Measurements from ENCODE around the gene DNAJC28. TPM values are rescaled to one million over a fixed set of nuclear protein-coding genes. Genes with fewer than 3 reads are reported as not detected.
"Not testable (repeated sequence)": the region's sequence is repeated elsewhere in the genome, so short reads cannot be mapped to it uniquely, and the experiment has no call there.

DNAJC28 gene
- total RNA-seq, 2 donors from 2014 or later: 2.3 to 4.4 TPM

- Histone ChIP-seq H3K27me3 (replicated peaks; ENCODE audit: insufficient read depth) (no peaks in the 10 kb centered on the region), H3K4me3 (no peak overlapping the region), H3K4me1 (replicated peaks) (no peaks in the 10 kb centered on the region), H3K9me3 (no peaks in the 10 kb centered on the region), H3K36me3 (peaks cover 7 to 10% of the 10 kb centered on the region in 2 donors), H3K27ac (no peak overlapping the region)
- TF ChIP-seq POLR2A (IDR thresholded peaks at IDR 0.05) (no peak), POLR2AphosphoS5 (IDR thresholded peaks at IDR 0.05) (no peak)
- TF ChIP-seq, protein P1, sequence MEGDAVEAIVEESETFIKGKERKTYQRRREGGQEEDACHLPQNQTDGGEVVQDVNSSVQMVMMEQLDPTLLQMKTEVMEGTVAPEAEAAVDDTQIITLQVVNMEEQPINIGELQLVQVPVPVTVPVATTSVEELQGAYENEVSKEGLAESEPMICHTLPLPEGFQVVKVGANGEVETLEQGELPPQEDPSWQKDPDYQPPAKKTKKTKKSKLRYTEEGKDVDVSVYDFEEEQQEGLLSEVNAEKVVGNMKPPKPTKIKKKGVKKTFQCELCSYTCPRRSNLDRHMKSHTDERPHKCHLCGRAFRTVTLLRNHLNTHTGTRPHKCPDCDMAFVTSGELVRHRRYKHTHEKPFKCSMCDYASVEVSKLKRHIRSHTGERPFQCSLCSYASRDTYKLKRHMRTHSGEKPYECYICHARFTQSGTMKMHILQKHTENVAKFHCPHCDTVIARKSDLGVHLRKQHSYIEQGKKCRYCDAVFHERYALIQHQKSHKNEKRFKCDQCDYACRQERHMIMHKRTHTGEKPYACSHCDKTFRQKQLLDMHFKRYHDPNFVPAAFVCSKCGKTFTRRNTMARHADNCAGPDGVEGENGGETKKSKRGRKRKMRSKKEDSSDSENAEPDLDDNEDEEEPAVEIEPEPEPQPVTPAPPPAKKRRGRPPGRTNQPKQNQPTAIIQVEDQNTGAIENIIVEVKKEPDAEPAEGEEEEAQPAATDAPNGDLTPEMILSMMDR (IDR thresholded peaks at IDR 0.05): no peak
- intact Hi-C loops (cut with DNase I): no loop called here
- no peak for DNase-seq (ENCODE audit: low spot score)
- 100% methylated on average over 2 of the region's 2 CpGs for WGBS
Measured at GRCh38 chr21:33514229-33514628, 22.7 kb upstream of the DNAJC28 start.

DNA sequence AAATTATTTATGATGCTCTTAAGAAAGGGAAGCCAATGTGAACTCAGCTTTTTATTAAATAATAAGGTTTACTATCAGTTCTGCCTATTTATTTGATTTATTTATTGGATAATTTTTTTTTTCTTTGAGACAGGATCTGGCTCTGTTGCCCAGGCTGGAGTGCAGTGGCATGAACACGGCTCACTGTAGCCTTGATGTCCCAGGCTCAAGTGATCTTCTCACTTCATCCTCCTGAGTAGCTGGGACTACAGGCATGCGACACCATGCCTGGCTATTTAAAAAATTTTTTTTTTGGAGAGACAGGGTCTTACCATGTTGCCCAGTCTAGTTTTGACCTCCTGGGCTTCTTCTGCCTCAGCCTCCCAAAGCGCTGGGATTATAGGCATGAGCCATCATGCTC, 21.0 kb upstream of the DNAJC28 start:
- no peak for DNase-seq (ENCODE audit: low spot score)
- no peaks in the 10 kb centered on the region for H3K27me3 ChIP-seq (replicated peaks; ENCODE audit: insufficient read depth)
- intact Hi-C loops (cut with DNase I): no loop called here
- H3K27ac ChIP-seq: no peak overlapping the region
- H3K36me3 ChIP-seq: peaks cover 7 to 10% of the 10 kb centered on the region in 2 donors
- H3K9me3 ChIP-seq: no peaks in the 10 kb centered on the region
- 97% methylated on average over 3 of the region's 3 CpGs for WGBS
- H3K4me3 ChIP-seq: no peak overlapping the region
- TF ChIP-seq POLR2A (IDR thresholded peaks at IDR 0.05): no peak
- no peak for TF ChIP-seq POLR2AphosphoS5 (IDR thresholded peaks at IDR 0.05)
- TF ChIP-seq, protein P1 (IDR thresholded peaks at IDR 0.05): no peak
- no peaks in the 10 kb centered on the region for H3K4me1 ChIP-seq (replicated peaks)

GRCh38 chr21:33511639-33512038, 20.1 kb upstream of the DNAJC28 start:
- H3K4me1 ChIP-seq (replicated peaks): no peaks in the 10 kb centered on the region
- no peaks in the 10 kb centered on the region for H3K27me3 ChIP-seq (replicated peaks; ENCODE audit: insufficient read depth)
- H3K36me3 ChIP-seq: peaks cover 2 to 10% of the 10 kb centered on the region in 2 donors
- H3K9me3 ChIP-seq: no peaks in the 10 kb centered on the region
- no peak overlapping the region for H3K27ac ChIP-seq
- 95% methylated on average over 4 of the region's 4 CpGs for WGBS
- intact Hi-C loops (cut with DNase I): no loop called here
- no peak for TF ChIP-seq POLR2AphosphoS5 (IDR thresholded peaks at IDR 0.05)
- TF ChIP-seq POLR2A (IDR thresholded peaks at IDR 0.05): no peak
- TF ChIP-seq, protein P1 (IDR thresholded peaks at IDR 0.05): no peak
- no peak for DNase-seq (ENCODE audit: low spot score)
- no peak overlapping the region for H3K4me3 ChIP-seq

- intact Hi-C loops (cut with DNase I): no loop called here
- no peaks in the 10 kb centered on the region for H3K27me3 ChIP-seq (replicated peaks; ENCODE audit: insufficient read depth)
- TF ChIP-seq POLR2A (IDR thresholded peaks at IDR 0.05) (no peak), POLR2AphosphoS5 (IDR thresholded peaks at IDR 0.05) (no peak)
- H3K9me3 ChIP-seq: no peaks in the 10 kb centered on the region
- H3K27ac ChIP-seq: no peak overlapping the region
- WGBS: 91% methylated on average over 8 of the region's 8 CpGs
- no peaks in the 10 kb centered on the region for H3K4me1 ChIP-seq (replicated peaks)
- H3K4me3 ChIP-seq: no peak overlapping the region
- peaks cover 2 to 10% of the 10 kb centered on the region in 2 donors for H3K36me3 ChIP-seq
- DNase-seq (ENCODE audit: low spot score): no peak
Measured at GRCh38 chr21:33510826-33511225, 19.3 kb upstream of the DNAJC28 start.

DNA sequence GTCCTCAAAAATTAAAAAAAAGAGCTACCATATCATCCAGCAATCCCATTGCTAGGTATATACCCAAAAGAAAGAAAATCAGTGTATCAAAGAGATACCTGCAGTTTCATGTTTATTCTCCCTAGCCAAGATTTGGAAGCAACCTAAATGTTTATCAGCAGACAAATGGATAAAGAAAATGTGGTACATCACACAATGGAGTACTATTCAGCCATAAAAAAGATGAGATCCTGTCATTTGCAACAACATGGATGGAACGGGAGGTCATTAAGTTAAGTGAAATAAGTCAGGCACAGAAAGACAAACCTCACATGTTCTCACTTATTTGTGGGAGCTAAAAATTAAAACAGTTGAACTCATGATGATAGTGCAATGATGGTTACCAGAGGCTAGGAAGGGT, 15.5 kb upstream of the DNAJC28 start:
- H3K27me3 ChIP-seq (replicated peaks; ENCODE audit: insufficient read depth); H3K27ac ChIP-seq; H3K36me3 ChIP-seq; intact Hi-C loops (cut with DNase I); DNase-seq (ENCODE audit: low spot score); H3K4me1 ChIP-seq (replicated peaks); H3K9me3 ChIP-seq; H3K4me3 ChIP-seq: not testable (repeated sequence)
- whole genome bisulfite sequencing: 100% methylated on average over 1 of the region's 1 CpG

- H3K4me3 ChIP-seq: no peak overlapping the region
- TF ChIP-seq POLR2A (IDR thresholded peaks at IDR 0.05): no peak
- TF ChIP-seq, protein P1 (IDR thresholded peaks at IDR 0.05): no peak
- no peak for TF ChIP-seq POLR2AphosphoS5 (IDR thresholded peaks at IDR 0.05)
- no peak overlapping the region for H3K27ac ChIP-seq
- H3K36me3 ChIP-seq: peaks cover 0 to 5% of the 10 kb centered on the region in 2 donors
- no peaks in the 10 kb centered on the region for H3K9me3 ChIP-seq
- no peaks in the 10 kb centered on the region for H3K27me3 ChIP-seq (replicated peaks; ENCODE audit: insufficient read depth)
- H3K4me1 ChIP-seq (replicated peaks): no peaks in the 10 kb centered on the region
- DNase-seq (ENCODE audit: low spot score): no peak
- 97% methylated on average over 8 of the region's 8 CpGs for WGBS
- intact Hi-C loops (cut with DNase I): no loop called here
Measured at GRCh38 chr21:33505833-33506232, 14.3 kb upstream of the DNAJC28 start.

Data from prostate gland (tissue), 2 donors.